Activated naive CD4-positive, alpha-beta T cell treated with anti-CD3 and anti-CD28 coated beads, Interleukin-2, amount 10 ng/mL, durations not matched to agents 7 days and 5 days (primary cell): Measurements from ENCODE around the gene CPNE5.

Experiments used
- CTCF ChIA-PET: fragments of 350-600 bp; sonication (Branson Sonifier 250); formaldehyde crosslinking; loops from one replicate; lab custom pipeline; 2021; ENCODE audit warnings: antibody characterized with exemption; lab: Charles Lee
- DNase-seq: peaks from one replicate; pipeline ENCODE4 v3.0.0-alpha.2; 2020
- H3K27ac Mint-ChIP-seq: one replicate; pipeline ENCODE4 v1.8.0; 2021; ENCODE audit warnings: mild to moderate bottlenecking, moderate library complexity, mixed read lengths
- H3K27me3 Mint-ChIP-seq: one replicate; pipeline ENCODE4 v1.8.0; 2021; ENCODE audit warnings: mild to moderate bottlenecking, mixed read lengths
- H3K36me3 Mint-ChIP-seq: one replicate; pipeline ENCODE4 v1.8.0; 2021; ENCODE audit warnings: mixed read lengths
- H3K4me1 Mint-ChIP-seq: one replicate; pipeline ENCODE4 v1.8.0; 2021; ENCODE audit warnings: mixed read lengths
- H3K4me3 Mint-ChIP-seq: one replicate; pipeline ENCODE4 v1.8.0; 2021; ENCODE audit warnings: mild to moderate bottlenecking, moderate library complexity, mixed read lengths
- H3K9me3 Mint-ChIP-seq: one replicate; pipeline ENCODE4 v1.8.0; 2021; ENCODE audit warnings: mixed read lengths

The CPNE5 gene

DNA sequence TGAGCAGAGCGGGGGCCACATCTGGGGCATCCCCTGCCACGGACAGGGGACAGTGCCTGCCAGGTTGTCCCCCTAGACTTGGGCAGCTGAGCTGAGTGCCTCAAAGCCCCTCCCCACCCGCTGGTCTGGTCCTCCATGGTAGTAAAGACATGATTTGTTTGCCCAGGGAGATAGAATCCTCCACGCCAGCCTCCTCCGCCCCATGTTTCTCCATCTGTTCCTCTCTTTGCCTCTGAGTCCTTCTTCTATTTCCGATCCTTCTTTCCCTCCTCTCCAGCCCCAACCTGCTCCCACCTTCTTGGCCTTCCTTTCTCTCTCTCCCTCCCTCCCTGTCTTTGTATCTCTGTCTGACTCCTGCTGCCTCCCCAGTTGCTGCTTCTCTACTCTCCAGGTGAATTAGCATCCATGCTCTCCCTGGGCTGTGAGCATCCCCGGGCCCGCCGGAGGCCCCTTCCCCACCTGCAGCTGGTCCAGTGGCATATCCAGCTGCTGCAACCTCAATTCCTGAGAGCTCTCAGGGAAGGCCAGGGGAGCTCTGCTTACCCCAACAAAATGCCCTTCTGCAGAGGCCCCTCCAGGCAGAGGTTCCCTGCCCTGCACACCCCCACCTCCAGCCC is 45.8 kb downstream of the CPNE5 start:
- Mint-ChIP-seq H3K27me3 (peaks cover 56% of the 10 kb centered on the region), H3K4me1 (peaks cover 10% of the 10 kb centered on the region), H3K9me3 (no peaks in the 10 kb centered on the region), H3K4me3 (no peak overlapping the region), H3K36me3 (no peaks in the 10 kb centered on the region), H3K27ac (no peak overlapping the region)
- no peak for DNase-seq
- CTCF ChIA-PET: interaction anchor here (0.7 to 15.9 kb wide), 3 partner anchors 11 to 121 kb away, joined by 3 to 488 read pairs (median 13); no protein-coding TSS in a partner anchor

DNA sequence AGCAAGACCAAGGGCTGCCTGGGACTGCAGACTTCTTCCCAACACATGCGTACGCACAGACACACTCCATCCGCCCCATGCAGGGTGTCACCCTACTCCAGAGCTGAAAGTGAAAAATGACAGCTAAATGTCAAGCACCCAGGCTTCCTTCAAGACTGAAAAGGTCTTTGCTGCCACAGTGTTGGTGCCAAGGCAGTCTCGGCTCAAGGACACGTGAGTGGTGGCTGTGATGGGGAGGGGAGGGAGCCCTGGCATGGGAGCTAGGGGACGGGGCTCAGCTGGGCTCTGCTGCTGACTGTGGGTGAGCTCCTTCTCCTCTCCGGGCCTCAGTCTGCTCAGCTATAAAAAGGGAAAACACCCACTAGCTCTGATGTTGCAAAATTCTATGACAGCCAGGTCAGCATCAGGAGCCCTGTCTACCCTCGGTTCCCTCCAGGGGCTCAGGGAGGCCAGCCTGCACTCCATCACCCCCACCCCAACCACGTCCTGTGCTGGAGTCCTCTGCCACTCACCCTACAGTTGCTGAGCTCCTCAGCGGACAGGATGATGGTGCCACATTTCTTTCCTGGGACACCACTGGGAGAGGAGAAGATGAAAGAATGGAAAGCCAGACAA is 47.6 kb downstream of the CPNE5 start:
- Mint-ChIP-seq H3K27ac (peak overlapping the region; percentile 11), H3K36me3 (no peaks in the 10 kb centered on the region), H3K4me1 (peaks cover 11% of the 10 kb centered on the region), H3K4me3 (no peak overlapping the region), H3K27me3 (peaks cover 72% of the 10 kb centered on the region), H3K9me3 (no peaks in the 10 kb centered on the region)
- CTCF ChIA-PET: interaction anchor here (0.9 to 15.9 kb wide), 4 partner anchors 9 to 60 kb away, joined by 3 to 488 read pairs (median 8); no protein-coding TSS in a partner anchor
- no peak for DNase-seq

DNA sequence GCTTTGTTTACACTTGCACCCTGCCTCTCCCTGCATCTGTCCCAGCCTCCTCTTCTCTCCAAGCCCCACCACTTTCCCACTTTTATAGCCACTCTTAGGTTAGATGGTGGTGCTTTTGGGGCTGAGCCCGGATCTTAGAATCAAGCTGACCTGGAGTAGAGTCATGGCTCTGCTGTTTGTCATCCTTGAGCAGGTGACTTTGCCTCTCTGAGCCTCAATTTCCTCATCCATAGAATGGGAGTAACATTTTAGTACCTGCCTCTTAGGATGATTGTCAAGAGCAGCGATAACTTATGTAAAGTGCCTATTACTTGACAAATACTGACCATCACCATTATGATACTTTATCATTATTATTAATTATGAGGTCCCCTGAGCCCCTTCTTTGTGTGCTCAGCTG is 48.2 kb downstream of the CPNE5 start:
- Mint-ChIP-seq H3K4me3 (no peak overlapping the region), H3K4me1 (peaks cover 11% of the 10 kb centered on the region), H3K27ac (no peak overlapping the region), H3K27me3 (peaks cover 75% of the 10 kb centered on the region), H3K9me3 (no peaks in the 10 kb centered on the region), H3K36me3 (no peaks in the 10 kb centered on the region)
- CTCF ChIA-PET: interaction anchor here (0.9 to 15.9 kb wide), 4 partner anchors 8 to 61 kb away, joined by 3 to 488 read pairs (median 8); no protein-coding TSS in a partner anchor
- no peak for DNase-seq

DNA sequence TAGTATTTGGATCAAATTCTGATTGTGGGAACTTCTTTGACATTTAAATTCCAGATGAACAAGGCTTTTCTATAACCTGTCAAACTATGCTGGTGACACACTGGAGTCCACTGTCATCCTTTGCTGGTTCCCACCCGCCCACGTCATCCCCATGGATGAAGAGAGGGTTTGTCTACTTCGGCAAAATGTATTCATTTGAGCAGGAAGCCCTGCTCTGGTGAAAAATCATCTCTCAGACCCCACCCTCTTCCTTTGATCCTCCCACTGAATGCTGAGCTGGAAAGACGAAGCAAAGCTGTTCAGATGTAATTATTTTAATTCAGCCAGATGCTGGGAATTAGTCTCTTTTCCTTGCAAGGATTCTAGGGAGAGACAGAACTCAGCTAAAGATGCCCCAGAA is 50.5 kb downstream of the CPNE5 start:
- H3K9me3 Mint-ChIP-seq: no peaks in the 10 kb centered on the region
- no peak overlapping the region for H3K4me3 Mint-ChIP-seq
- no peaks in the 10 kb centered on the region for H3K36me3 Mint-ChIP-seq
- H3K27me3 Mint-ChIP-seq: peaks cover 81% of the 10 kb centered on the region
- no peak overlapping the region for H3K27ac Mint-ChIP-seq
- CTCF ChIA-PET: interaction anchor here (15.9 kb wide), 1 partner anchor 23 kb away, joined by 488 read pairs; no protein-coding TSS in a partner anchor
- DNase-seq: peak; percentile 29
- peaks cover 8% of the 10 kb centered on the region for H3K4me1 Mint-ChIP-seq

DNA sequence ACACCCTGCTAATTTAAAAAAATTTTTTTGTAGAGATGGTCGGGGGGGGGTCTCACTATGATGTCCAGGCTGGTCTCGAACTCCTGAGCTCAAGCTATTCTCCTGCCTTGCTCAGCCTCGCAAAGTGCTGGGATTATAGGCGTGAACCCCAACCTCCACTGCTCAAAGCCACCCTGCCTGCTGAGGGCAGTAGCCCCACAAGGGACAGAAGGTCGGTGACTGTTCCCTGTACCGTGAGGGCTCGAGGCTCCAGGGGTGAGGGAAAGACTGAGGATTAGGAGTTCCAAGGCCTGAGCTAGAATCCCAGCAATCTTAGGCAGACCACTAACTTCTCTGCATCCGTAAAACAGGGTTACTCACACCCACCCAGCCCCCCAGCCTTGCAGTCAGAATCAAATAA is 51.1 kb downstream of the CPNE5 start:
- H3K27me3 Mint-ChIP-seq: peaks cover 75% of the 10 kb centered on the region
- H3K27ac Mint-ChIP-seq: no peak overlapping the region
- no peak overlapping the region for H3K4me3 Mint-ChIP-seq
- CTCF ChIA-PET: interaction anchor here (15.9 kb wide), 1 partner anchor 22 kb away, joined by 488 read pairs; no protein-coding TSS in a partner anchor
- H3K4me1 Mint-ChIP-seq: peaks cover 8% of the 10 kb centered on the region
- no peak for DNase-seq
- H3K9me3 Mint-ChIP-seq: no peaks in the 10 kb centered on the region
- H3K36me3 Mint-ChIP-seq: no peaks in the 10 kb centered on the region

DNA sequence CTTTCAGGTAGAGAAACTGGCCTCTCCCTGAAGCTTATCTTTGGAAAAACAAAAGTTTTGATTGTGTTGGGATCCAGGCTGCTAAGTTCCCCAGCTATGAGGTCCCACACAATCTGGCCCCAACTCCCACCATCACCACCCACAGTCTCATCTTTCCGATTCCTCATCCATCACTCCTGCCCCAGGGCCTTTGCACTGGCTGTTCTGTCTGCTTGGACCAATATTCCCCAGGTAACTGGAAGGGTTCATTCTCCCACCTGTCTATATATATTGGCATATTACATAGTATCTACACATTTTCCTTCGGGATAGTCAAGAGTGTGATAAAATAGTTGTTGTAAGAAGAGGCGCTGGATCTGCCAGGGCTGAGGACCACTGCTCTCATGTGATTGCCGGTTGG is 52.0 kb downstream of the CPNE5 start:
- Mint-ChIP-seq H3K27ac (no peak overlapping the region), H3K27me3 (peaks cover 65% of the 10 kb centered on the region), H3K4me3 (no peak overlapping the region), H3K4me1 (peaks cover 10% of the 10 kb centered on the region), H3K9me3 (no peaks in the 10 kb centered on the region), H3K36me3 (no peaks in the 10 kb centered on the region)
- DNase-seq: no peak
- CTCF ChIA-PET: interaction anchor here (1.4 to 15.9 kb wide), 2 partner anchors 21 to 172 kb away, joined by 4 to 488 read pairs; no protein-coding TSS in a partner anchor

DNA sequence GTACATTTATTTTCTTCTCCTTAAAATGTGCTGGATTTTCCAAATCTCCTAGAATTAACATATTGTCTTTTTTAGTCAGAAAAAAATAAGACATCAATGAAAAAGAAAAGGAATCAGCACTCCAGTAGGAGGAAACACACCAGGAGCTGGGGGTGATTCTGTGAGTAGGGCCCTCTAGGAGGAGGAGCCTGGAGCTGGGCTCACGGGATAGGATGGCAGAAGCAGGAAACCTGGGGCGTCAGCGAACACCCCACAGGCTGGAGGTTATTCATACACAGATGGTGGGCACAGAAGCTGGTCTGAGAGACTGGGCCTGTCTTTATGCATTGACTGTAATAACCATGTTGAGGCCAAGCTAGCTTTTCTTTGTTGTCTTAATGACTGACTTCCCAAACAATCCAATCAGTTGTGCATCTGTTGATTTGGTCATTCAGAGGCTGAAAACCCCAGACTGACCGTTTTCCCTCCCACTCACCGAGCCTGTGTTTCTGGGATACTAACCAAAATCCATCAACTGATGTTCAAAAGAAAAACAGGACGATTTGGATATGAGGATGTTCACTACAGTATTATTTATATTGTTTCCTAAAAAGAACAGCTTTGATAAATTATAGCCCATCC is 53.1 kb downstream of the CPNE5 start:
- Mint-ChIP-seq H3K36me3 (no peaks in the 10 kb centered on the region), H3K4me3 (no peak overlapping the region), H3K27ac (no peak overlapping the region), H3K27me3 (peaks cover 62% of the 10 kb centered on the region), H3K9me3 (no peaks in the 10 kb centered on the region), H3K4me1 (peaks cover 13% of the 10 kb centered on the region)
- CTCF ChIA-PET: interaction anchor here (1.4 to 15.9 kb wide), 4 partner anchors 20 to 232 kb away, joined by 4 to 488 read pairs (median 27); no protein-coding TSS in a partner anchor
- DNase-seq: no peak

DNA sequence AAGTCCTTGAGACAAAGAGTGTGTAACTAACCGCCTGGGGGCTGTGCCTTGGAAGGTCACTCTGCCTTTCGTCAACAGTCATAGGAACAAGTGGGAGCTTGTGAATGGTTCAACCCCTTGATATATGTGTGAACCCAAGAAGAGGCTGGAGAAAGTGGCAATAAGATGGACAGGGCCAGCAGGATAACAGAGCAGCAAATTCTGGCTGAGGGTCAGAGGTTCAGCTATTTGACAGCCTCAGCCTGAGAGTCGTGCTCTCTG is 54.9 kb downstream of the CPNE5 start:
- CTCF ChIA-PET: interaction anchor here (0.7 to 15.9 kb wide), 7 partner anchors 18 to 234 kb away, joined by 3 to 488 read pairs (median 5); partner anchors contain the start of gene PPIL1
- H3K4me1 Mint-ChIP-seq: peaks cover 19% of the 10 kb centered on the region
- H3K36me3 Mint-ChIP-seq: no peaks in the 10 kb centered on the region
- no peak for DNase-seq
- no peaks in the 10 kb centered on the region for H3K9me3 Mint-ChIP-seq
- peaks cover 64% of the 10 kb centered on the region for H3K27me3 Mint-ChIP-seq
- no peak overlapping the region for H3K4me3 Mint-ChIP-seq
- no peak overlapping the region for H3K27ac Mint-ChIP-seq

DNA sequence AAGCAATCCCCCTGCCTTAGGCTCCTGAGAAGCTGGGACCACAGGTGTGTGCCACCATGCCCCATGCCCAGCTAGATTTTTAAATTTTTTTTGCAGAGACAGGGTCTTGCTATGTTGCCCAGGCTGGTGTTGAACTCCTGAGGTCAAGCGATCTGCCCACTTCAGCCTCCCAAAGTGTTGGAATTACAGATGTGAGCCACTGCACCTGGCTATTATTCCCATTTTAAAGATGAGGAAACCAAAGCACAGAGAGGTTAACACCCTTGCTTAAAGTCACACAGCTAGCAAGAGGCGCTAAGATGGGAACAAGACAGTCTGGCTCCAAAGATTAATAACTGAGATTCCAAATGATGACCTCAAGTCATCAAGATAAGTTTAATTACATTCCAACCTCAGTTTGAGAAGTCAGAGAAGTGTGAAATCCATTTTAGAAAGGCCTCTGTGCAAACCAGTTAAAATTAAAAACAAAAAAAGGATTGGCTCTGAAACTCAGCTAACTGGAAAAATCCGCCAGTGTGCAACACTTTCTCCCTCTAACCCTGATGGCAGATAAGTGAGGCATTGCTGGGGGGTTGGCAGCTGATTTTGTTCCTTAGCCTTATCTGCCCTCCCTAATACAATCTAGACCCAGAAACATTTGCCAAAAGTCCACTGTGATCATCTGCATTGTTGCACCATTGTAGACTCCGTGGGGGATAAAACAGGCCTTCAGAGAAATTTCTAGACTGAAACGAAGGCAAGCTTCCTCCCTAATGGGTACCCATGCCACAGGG is 55.5 kb downstream of the CPNE5 start:
- Mint-ChIP-seq H3K27ac (no peak overlapping the region), H3K36me3 (no peaks in the 10 kb centered on the region), H3K9me3 (no peaks in the 10 kb centered on the region), H3K4me1 (peaks cover 17% of the 10 kb centered on the region), H3K27me3 (peaks cover 64% of the 10 kb centered on the region), H3K4me3 (no peak overlapping the region)
- no peak for DNase-seq
- CTCF ChIA-PET: interaction anchor here (0.7 to 15.9 kb wide), 18 partner anchors 9 to 443 kb away, joined by 3 to 488 read pairs (median 4); partner anchors contain the start of gene PPIL1

DNA sequence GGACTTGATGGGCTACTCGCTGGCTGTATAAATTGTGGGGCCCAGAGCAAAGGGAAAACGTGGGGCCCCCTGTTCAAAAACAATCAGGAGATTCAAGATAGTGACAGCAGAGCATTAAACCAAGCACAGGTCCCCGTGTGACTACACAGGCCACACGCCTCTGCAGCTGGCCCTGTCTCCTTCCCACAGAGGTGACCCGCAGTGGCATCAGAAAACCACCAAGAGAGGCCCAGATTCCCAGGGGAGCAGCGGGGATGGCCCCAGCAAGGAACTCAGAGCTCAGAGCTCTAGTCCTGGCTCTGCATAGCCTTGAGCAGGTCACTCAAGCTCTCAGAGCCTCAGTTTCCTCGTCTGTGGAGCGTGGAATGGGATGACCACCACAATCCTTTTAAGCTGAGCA is 57.6 kb downstream of the CPNE5 start:
- Mint-ChIP-seq H3K4me1 (peaks cover 12% of the 10 kb centered on the region), H3K9me3 (no peaks in the 10 kb centered on the region), H3K27ac (no peak overlapping the region), H3K4me3 (no peak overlapping the region), H3K27me3 (peaks cover 65% of the 10 kb centered on the region), H3K36me3 (no peaks in the 10 kb centered on the region)
- CTCF ChIA-PET: interaction anchor here (0.6 to 15.9 kb wide), 9 partner anchors 16 to 514 kb away, joined by 3 to 488 read pairs (median 4); no protein-coding TSS in a partner anchor
- no peak for DNase-seq

DNA sequence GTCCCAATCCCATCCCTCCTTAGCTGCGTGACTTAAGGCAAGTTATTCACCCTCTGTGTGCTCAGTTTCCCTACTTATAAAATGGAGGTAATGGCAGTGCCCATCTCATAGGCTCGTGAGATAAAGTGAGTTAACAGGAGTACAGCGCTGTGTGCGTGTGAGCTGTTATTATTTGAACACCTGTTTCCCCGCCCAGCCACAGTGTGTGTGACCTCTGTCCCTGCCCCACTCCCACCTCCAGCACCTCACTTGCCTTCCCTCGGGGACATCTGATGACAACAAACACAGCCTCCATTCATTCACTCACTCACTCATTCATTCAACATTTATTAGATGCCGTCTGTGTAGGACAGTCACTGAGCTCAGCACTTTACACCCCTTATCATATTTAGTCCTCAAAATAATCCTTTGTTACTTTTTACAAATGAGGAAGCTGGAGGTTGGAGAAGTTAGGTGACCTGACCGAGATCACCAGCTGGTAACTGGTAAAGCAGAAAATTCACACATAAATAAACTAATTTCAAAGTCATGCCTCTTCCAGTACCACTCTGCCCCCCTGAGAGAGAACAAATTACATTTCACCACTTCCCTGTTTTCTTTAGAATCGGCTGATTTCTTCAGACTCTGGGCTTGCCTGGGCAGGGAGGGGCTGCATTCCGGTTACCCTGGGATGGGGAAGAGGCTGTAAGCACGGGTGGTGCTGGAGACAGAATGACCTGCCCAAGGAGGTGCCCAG is 58.6 kb downstream of the CPNE5 start:
- H3K4me1 Mint-ChIP-seq: peaks cover 12% of the 10 kb centered on the region
- DNase-seq: no peak
- H3K4me3 Mint-ChIP-seq: no peak overlapping the region
- no peaks in the 10 kb centered on the region for H3K9me3 Mint-ChIP-seq
- H3K27ac Mint-ChIP-seq: no peak overlapping the region
- peaks cover 70% of the 10 kb centered on the region for H3K27me3 Mint-ChIP-seq
- CTCF ChIA-PET: interaction anchor here (1.0 to 15.9 kb wide), 5 partner anchors 15 to 94 kb away, joined by 3 to 488 read pairs (median 5); partner anchors contain the start of gene PPIL1
- no peaks in the 10 kb centered on the region for H3K36me3 Mint-ChIP-seq

DNA sequence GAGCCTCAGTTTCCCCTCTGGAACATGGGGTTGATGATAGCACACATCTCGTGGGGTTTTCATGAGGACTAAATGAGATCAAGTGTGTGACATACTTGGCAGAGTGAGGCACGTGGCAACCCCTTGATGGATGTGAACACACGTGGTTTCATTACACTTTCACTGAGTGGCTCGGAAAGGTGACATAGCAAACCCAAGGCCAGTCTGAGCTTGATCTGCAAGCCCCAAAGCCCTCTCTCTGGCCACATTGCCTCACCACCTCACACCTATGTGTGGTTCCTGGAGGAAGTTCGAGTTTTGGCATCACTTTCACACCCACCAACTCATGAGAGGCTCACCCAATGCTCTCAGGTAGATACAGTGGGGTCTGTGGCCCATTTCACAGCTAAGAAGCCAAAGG is 60.0 kb downstream of the CPNE5 start:
- Mint-ChIP-seq H3K4me3 (no peak overlapping the region), H3K27ac (no peak overlapping the region), H3K36me3 (no peaks in the 10 kb centered on the region), H3K9me3 (no peaks in the 10 kb centered on the region), H3K27me3 (peaks cover 74% of the 10 kb centered on the region), H3K4me1 (peaks cover 12% of the 10 kb centered on the region)
- no peak for DNase-seq
- CTCF ChIA-PET: interaction anchor here (1.3 to 15.9 kb wide), 3 partner anchors 13 to 164 kb away, joined by 5 to 488 read pairs (median 9); no protein-coding TSS in a partner anchor

DNA sequence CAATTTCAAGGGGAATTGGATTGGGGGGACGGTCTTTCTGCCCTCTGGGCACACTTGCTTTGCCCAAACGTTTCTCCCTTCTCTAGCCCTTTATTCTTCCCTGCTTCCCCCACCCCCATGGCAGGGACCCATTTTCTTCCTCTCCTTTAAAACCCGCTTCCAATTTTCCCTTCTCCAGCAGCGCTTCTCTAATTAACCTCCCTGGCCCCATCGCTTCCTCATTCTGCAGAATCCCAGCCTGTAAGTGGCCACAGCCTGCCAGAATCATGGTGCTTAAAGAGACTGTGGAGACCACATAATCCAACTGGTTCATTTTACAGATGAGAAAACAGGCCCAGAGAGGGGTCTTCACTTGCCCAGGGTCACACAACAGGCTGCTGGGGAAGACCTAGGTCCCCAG is 61.4 kb downstream of the CPNE5 start:
- Mint-ChIP-seq H3K27me3 (peaks cover 73% of the 10 kb centered on the region), H3K36me3 (no peaks in the 10 kb centered on the region), H3K9me3 (no peaks in the 10 kb centered on the region), H3K4me1 (peaks cover 17% of the 10 kb centered on the region), H3K4me3 (no peak overlapping the region), H3K27ac (no peak overlapping the region)
- CTCF ChIA-PET: interaction anchor here (15.9 kb wide), 1 partner anchor 12 kb away, joined by 488 read pairs; no protein-coding TSS in a partner anchor
- DNase-seq: no peak
